22Rv1 (cell line): Measurements from ENCODE around the gene WDR77.

ENCODE experiments used
- CTCF ChIP-seq: fragments of 450-650 bp; IDR thresholded peaks from 2 replicates; pipeline ENCODE4 v1.5.1; 2017; ENCODE audit warnings: mild to moderate bottlenecking
- ZFX ChIP-seq: fragments of 450-650 bp; IDR thresholded peaks from 2 replicates; pipeline ENCODE4 v1.6.1; 2017; ENCODE audit warnings: antibody characterized with exemption, borderline replicate concordance

GRCh38 chr1:111442457-111442856 lies 6.6 kb downstream of the WDR77 start:
- no peak for TF ChIP-seq CTCF
- TF ChIP-seq ZFX, result no peak
